Tibial artery (tissue), 4 donors: ENCODE results near the gene MRPL47.

Experiments used
- DNase-seq, 2 donors: peaks; one replicate each; pipeline ENCODE4 v3.0.0-alpha.2; 2019
- H3K27ac ChIP-seq, 2 donors: fragments of 200-600 bp; sonication (generic) in 1 of 2; 1 replicate in 1 of 2; 2 replicates in 1 of 2; pipeline ENCODE4 v1.5.1; 2018 to 2019; ENCODE audit warnings: mild to moderate bottlenecking in 1 of 2
- H3K27me3 ChIP-seq, 2 donors: fragments of 200-600 bp; sonication (generic) in 1 of 2; one replicate each; pipeline versions ENCODE4 v1.5.1 to v1.6.0; 2016 to 2019
- H3K36me3 ChIP-seq, 3 donors: fragments of 200-600 bp; sonication (generic) in 2 of 3; one replicate each; pipeline ENCODE4 v1.5.1; 2016 to 2019; ENCODE audit warnings: mild to moderate bottlenecking in 2 of 3
- H3K4me1 ChIP-seq, 4 donors: fragments of 200-600 bp; sonication (generic) in 2 of 4; 1 replicate in 3 of 4; 2 replicates in 1 of 4; pipeline ENCODE4 v1.5.1; 2016 to 2019
- H3K4me3 ChIP-seq, 2 donors: fragments of 200-600 bp; sonication (generic) in 1 of 2; 1 replicate in 1 of 2; 2 replicates in 1 of 2; pipeline ENCODE4 v1.5.1; 2018 to 2019; ENCODE audit warnings: mild to moderate bottlenecking in 2 of 2
- H3K9me3 ChIP-seq, 3 donors: fragments of 200-600 bp; sonication (generic) in 1 of 3; one replicate each; pipeline ENCODE4 v1.5.1; 2016 to 2019
- CTCF ChIP-seq, 2 experiments: fragments of 200-600 bp in 1 of 2; fragments of 450-650 bp in 1 of 2; IDR thresholded peaks; one replicate each; pipeline ENCODE4 v1.5.1; 2017 to 2019; ENCODE audit warnings: antibody characterized with exemption in 2 of 2, mild to moderate bottlenecking in 1 of 2, moderate library complexity in 1 of 2
- intact Hi-C: fragments of 100-400 bp; cut with DNase I; formaldehyde crosslinking; loops from one replicate; pipeline ENCODE4 v1.15.0; 2023; ENCODE audit warnings: low total_unique reads

Gene MRPL47

GRCh38 chr3:179615458-179616173, 11.2 kb upstream of the MRPL47 start:
- intact Hi-C loops = no loop called here
- Histone ChIP-seq H3K9me3 (no peaks in the 10 kb centered on the region), H3K27ac (no peak overlapping the region), H3K4me3 (no peak overlapping the region), H3K36me3 (peaks cover 23 to 29% (median 29%) of the 10 kb centered on the region in 3 donors), H3K27me3 (no peaks in the 10 kb centered on the region), H3K4me1 (no peaks in the 10 kb centered on the region)
- no peak for DNase-seq
- no peak for TF ChIP-seq CTCF (IDR thresholded peaks at IDR 0.05)

GRCh38 chr3:179613807-179614206, 9.4 kb upstream of the MRPL47 start:
- Histone ChIP-seq H3K4me1 (no peaks in the 10 kb centered on the region), H3K4me3 (no peak overlapping the region), H3K9me3 (no peaks in the 10 kb centered on the region), H3K36me3 (peaks cover 19 to 26% (median 20%) of the 10 kb centered on the region in 3 donors), H3K27me3 (no peaks in the 10 kb centered on the region), H3K27ac (no peak overlapping the region)
- TF ChIP-seq CTCF (IDR thresholded peaks at IDR 0.05) = no peak
- intact Hi-C loops = no loop called here
- no peak for DNase-seq

GRCh38 chr3:179610066-179610465, 5.6 kb upstream of the MRPL47 start:
- intact Hi-C loops = no loop called here
- Histone ChIP-seq H3K27ac (no peak overlapping the region), H3K4me3 (no peak overlapping the region), H3K36me3 (peaks cover 0 to 6% (median 0%) of the 10 kb centered on the region in 3 donors), H3K9me3 (no peaks in the 10 kb centered on the region), H3K27me3 (no peaks in the 10 kb centered on the region), H3K4me1 (peaks cover 0 to 14% (median 10%) of the 10 kb centered on the region in 4 donors)
- no peak for DNase-seq
- no peak for TF ChIP-seq CTCF (IDR thresholded peaks at IDR 0.05)

- TF ChIP-seq CTCF (IDR thresholded peaks at IDR 0.05) = no peak
- Histone ChIP-seq H3K27ac (no peak overlapping the region), H3K9me3 (no peaks in the 10 kb centered on the region), H3K4me1 (peaks cover 0 to 14% (median 10%) of the 10 kb centered on the region in 4 donors), H3K27me3 (no peaks in the 10 kb centered on the region), H3K4me3 (no peak overlapping the region), H3K36me3 (peaks cover 0 to 6% (median 0%) of the 10 kb centered on the region in 3 donors)
- DNase-seq = no peak
- intact Hi-C loops = no loop called here
Observed at GRCh38 chr3:179608931-179609720, 4.7 kb upstream of the MRPL47 start.

- Histone ChIP-seq H3K9me3 (no peaks in the 10 kb centered on the region), H3K27me3 (no peaks in the 10 kb centered on the region), H3K4me1 (peaks cover 0 to 24% (median 19%) of the 10 kb centered on the region in 4 donors), H3K4me3 (no peak overlapping the region), H3K27ac (no peak overlapping the region), H3K36me3 (peaks cover 0 to 13% (median 5%) of the 10 kb centered on the region in 3 donors)
- no peak for TF ChIP-seq CTCF (IDR thresholded peaks at IDR 0.05)
- DNase-seq = no peak
- intact Hi-C loops = no loop called here
Observed at GRCh38 chr3:179606534-179607085, 2.2 kb upstream of the MRPL47 start.
